ELF-1 (cell line): ENCODE data around the gene GPR156.
"Not testable (repeated sequence)": the region's sequence is repeated elsewhere in the genome, so short reads cannot be mapped to it uniquely, and the experiment has no call there.

Source experiments
- DNase-seq: peaks from one replicate; pipeline ENCODE4 v3.0.0-alpha.2; 2016; ENCODE audit warnings: low read depth, low spot score

GPR156 gene

DNA sequence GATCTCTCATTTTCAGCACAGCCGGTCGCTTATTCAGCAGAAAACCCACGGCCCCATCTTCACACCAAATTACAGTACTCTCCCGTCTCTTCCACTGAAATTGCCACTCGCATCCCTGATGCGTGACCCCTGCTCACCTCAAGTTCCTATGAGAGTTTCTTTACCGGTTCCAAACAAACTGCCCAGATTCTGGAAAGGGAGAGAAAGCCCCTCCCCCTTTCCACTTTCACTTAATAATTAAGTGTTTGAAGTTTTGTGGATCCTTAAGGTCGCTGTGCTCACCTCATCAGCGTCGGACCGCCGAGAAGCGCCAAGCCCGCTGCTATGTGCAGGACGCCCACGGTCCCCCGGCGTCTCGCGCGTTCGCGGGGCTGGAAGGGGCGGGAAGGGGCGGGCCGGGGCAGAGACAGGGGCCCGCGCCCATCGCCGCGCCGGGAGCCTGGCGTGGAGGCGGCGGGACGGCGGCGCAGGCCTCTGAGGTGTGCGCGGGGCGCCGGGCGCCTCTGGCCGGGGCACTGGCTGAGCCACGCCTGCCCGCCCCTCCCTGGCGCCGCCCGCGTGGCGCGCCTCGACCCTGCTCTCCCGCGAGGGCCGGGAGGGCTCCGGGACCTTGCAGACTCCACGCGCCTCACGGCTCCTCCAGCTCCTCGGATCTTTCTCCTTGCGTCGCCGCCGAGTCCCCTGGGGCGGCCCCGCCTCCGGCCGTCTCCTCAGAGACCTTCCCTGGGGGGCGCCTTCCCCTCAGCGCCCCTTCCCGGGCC is at the start of gene GPR156:
Gene GPR156 (minus strand): TSS at position 476 of the 761 bp plus-strand sequence. CDS start 41,124 bp downstream, outside the sequence.
- DNase-seq, result peak; percentile 42

GRCh38 chr3:120332646-120333045 is 47.6 kb upstream of the GPR156 start:
- DNase-seq, result no peak

GRCh38 chr3:120331076-120331475 is 46.1 kb upstream of the GPR156 start:
- no peak for DNase-seq

DNA sequence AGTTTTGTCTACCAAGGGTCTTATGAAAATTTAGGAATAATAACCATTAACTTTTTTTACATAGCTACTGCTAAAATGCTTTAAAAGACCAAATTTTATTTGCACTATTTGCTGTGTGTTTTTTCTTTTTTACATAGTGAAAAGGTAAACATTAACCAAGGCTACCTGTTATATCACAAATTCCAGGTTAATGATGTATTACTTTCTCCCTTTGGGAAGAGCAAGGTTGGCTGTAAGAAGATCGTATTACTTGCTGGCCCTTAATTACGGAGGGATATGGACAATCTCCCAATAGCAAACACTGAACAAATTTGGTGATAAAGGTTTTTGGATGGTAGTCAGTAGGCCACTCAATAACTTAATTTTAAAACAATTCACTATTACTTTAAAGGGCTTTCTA is 41.8 kb upstream of the GPR156 start:
- no peak for DNase-seq

DNA sequence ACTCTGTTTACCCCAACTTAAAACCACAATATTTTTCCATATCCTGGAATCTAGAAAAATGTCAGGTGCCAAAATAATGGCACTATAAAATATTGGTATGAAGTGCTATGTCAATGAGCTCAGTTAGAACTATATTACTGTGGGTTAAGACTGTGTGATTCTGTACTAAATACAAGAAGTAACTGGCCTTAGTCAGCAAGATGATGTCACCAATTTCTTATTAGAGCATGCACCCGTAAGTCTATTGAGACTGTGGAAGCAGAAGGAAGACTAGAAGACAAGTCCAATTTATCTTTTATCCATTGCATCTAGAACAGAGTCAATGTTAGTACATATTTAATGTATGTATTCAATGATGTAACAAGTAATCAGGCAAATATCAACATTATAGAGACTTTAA is 39.2 kb upstream of the GPR156 start:
- no peak for DNase-seq

DNA sequence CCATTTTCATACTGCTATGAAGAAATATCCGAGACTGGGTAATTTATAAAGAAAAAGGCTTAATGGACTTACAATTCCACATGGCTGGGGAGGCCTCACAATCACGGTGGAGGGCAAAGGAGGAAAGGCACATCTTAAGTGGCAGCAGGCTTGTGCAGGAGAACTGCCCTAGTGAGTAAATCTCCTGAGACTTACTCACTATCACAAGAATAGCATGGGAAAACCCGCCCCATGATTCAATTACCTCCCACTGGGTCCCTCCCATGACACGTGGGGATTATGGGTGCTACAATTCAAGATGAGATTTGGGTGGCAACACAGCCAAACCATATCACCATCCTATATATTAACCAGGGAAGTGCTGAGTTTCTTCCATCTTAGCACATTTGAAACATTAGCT is 38.7 kb upstream of the GPR156 start:
- DNase-seq, result not testable (repeated sequence)

GRCh38 chr3:120311863-120312794 is 27.1 kb upstream of the GPR156 start:
- DNase-seq, result no peak

GRCh38 chr3:120306519-120307455 is 21.8 kb upstream of the GPR156 start:
- no peak for DNase-seq

GRCh38 chr3:120304616-120305015 is 19.6 kb upstream of the GPR156 start:
- no peak for DNase-seq

- no peak for DNase-seq
These were observed 17.3 kb upstream of the GPR156 start for GRCh38 chr3:120302361-120302760.

- no peak for DNase-seq
These were observed 15.9 kb upstream of the GPR156 start for GRCh38 chr3:120300971-120301370.

DNA sequence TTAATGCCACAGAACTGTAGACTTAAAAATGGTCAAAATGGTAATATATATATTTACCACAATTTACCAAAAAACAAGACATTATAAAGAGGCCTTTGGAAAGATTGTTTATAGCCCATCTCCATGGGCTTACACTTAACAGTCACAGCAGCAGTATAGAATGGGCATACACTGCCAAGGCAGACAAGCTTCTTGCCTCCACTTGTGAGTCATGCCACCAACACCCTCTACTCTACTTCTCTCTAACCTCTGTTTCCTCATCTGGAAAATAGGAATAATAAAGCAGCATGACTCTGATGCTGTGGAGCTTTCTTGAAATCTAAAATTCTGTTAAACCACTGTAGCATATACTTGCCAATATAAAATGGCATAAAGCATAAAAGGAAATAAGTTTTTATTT is 14.4 kb upstream of the GPR156 start:
- DNase-seq, result no peak

GRCh38 chr3:120298996-120299395 is 14.0 kb upstream of the GPR156 start:
- DNase-seq, result no peak

- DNase-seq, result not testable (repeated sequence)
These were observed 6.5 kb upstream of the GPR156 start for GRCh38 chr3:120291552-120291951.

DNA sequence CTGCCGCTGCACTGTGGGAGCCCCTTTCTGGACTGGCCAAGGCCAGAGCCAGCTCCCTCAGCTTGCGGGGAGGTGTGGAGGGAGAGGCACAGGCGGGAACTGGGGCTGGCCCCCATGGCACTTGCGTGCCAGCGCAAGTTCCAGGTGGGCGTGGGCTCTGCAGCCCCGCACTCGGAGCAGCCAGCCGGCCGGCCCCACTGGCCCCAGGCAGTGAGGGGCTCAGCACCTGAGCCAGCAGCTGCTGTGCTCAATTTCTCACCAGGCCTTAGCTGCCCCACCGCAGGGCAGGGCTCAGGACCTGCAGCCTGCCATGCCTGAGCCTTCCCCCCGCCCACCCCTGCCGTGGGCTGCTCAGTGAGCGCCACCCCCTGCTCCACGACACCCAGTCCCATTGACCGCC is 4.6 kb upstream of the GPR156 start:
- no peak for DNase-seq

- no peak for DNase-seq
These were observed 1.4 kb upstream of the GPR156 start for GRCh38 chr3:120286465-120286864.

- DNase-seq, result no peak
These were observed 453 bp upstream of the GPR156 start for GRCh38 chr3:120285508-120285841.

GRCh38 chr3:120281261-120281660 is 3.8 kb downstream of the GPR156 start:
- DNase-seq, result no peak

GRCh38 chr3:120280566-120280965 is 4.5 kb downstream of the GPR156 start:
- DNase-seq, result no peak

DNA sequence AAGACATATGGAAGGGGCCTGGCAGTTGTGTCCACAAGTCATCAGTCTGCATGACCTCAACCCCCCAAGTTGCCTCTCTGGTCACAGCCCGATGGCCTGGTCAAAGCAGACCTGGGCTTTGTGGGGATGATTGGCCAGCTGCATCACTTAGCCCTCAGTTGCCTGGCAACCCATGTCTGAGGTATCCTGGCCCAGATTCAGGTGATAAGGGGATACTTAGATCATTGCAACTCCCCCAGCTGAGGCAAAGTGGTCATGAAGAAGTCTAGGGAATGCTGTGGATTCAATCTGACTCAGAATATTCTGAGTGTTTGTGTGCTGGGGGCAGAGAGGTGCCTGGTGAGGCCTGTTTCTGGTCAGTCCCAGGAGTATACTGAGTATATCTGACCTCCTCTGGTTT is 5.0 kb downstream of the GPR156 start:
- DNase-seq, result no peak

GRCh38 chr3:120276767-120277166 is 8.3 kb downstream of the GPR156 start:
- no peak for DNase-seq

DNA sequence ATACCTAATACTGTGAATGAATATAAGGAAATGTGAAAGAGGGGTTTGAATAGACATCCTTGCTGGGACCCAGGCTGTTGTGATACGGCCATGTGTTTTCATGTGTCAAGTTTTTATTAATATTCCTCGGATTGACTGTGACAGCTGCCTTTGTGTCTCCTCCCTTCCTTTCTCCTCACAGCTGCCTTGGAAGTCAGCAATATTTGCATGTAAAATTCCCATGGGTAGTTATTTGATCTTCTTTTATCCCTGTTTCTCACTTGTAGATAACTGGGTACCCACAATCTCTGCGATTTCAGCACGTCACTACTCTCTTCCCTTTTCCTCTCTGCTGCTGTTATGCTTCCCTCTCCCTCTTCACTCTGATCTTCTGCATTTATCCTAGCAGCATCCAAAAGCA is 9.4 kb downstream of the GPR156 start:
- no peak for DNase-seq
